PC-9 (cell line): ENCODE results near the gene KLRD1. TPM values are rescaled to one million over a fixed set of nuclear protein-coding genes. Genes with fewer than 3 reads are reported as not detected.

ENCODE experiments used
- BruUV-seq: library from RNA; stranded (reverse); fragments of 400-500 nt; replicated peaks from 2 replicates; lab custom pipeline; 2021; lab: Mats Ljungman, UMichigan
- CTCF ChIA-PET: fragments of 300-600 bp; sonication (Branson Sonifier 250); formaldehyde crosslinking; loops from one replicate; lab custom pipeline; 2022; ENCODE audit warnings: antibody characterized with exemption; lab: Charles Lee
- POLR2A ChIA-PET: fragments of 300-600 bp; sonication (Branson Sonifier 250); formaldehyde crosslinking; loops from one replicate; lab custom pipeline; 2022; ENCODE audit warnings: antibody characterized with exemption; ENCODE audit not compliant: unreplicated experiment; lab: Charles Lee
- DNase-seq, 2 experiments: peaks; one replicate each; pipeline versions ENCODE4 v3.0.0 to v3.0.0-alpha.2; 2015 to 2022; ENCODE audit warnings: mixed read lengths in 1 of 2
- H2AFZ ChIP-seq: fragments of 200-600 bp; sonication (generic); 2 replicates; pipeline ENCODE4 v1.8.1; 2017; ENCODE audit warnings: antibody characterized with exemption
- H3F3A ChIP-seq: fragments of 200-600 bp; sonication (generic); 2 replicates; pipeline ENCODE4 v1.8.1; 2017; ENCODE audit warnings: antibody characterized with exemption, mild to moderate bottlenecking, low read depth; ENCODE audit not compliant: insufficient read depth
- H3K27ac ChIP-seq: fragments of 200-600 bp; sonication (generic); 2 replicates; pipeline ENCODE4 v1.6.1; 2016; ENCODE audit warnings: mixed run types
- H3K27me3 ChIP-seq: fragments of 200-600 bp; sonication (generic); 2 replicates; pipeline ENCODE4 v1.6.1; 2016; ENCODE audit warnings: low read depth, mixed run types; ENCODE audit not compliant: insufficient read depth
- H3K36me3 ChIP-seq: fragments of 200-600 bp; sonication (generic); 2 replicates; pipeline ENCODE4 v1.6.1; 2016; ENCODE audit warnings: low read depth, mixed run types
- H3K4me1 ChIP-seq: fragments of 200-600 bp; sonication (generic); replicated peaks from 2 replicates; pipeline ENCODE4 v1.6.1; 2016; ENCODE audit warnings: mixed run types; ENCODE audit not compliant: insufficient read depth
- H3K4me2 ChIP-seq: fragments of 200-600 bp; sonication (generic); 2 replicates; pipeline ENCODE4 v1.6.1; 2017; ENCODE audit warnings: mixed run types
- H3K4me3 ChIP-seq: fragments of 200-600 bp; sonication (generic); 2 replicates; pipeline ENCODE4 v1.6.1; 2016; ENCODE audit warnings: mixed run types
- H3K79me2 ChIP-seq: fragments of 200-600 bp; sonication (generic); 2 replicates; pipeline ENCODE4 v1.6.1; 2017; ENCODE audit warnings: low read depth, mixed run types
- H3K9me2 ChIP-seq: fragments of 200-600 bp; sonication (generic); 2 replicates; pipeline ENCODE4 v1.8.1; 2017; ENCODE audit warnings: mild to moderate bottlenecking; ENCODE audit not compliant: insufficient read depth
- H3K9me3 ChIP-seq: fragments of 200-600 bp; sonication (generic); 2 replicates; pipeline ENCODE4 v1.8.1; 2016; ENCODE audit warnings: low read depth; ENCODE audit not compliant: insufficient read depth
- H4K20me1 ChIP-seq: fragments of 200-600 bp; sonication (generic); 2 replicates; pipeline ENCODE4 v1.8.1; 2017; ENCODE audit not compliant: insufficient read depth
- EZH2 ChIP-seq: fragments of 200-600 bp; sonication (generic); IDR thresholded peaks from 2 replicates; pipeline ENCODE4 v1.8.0; 2017; ENCODE audit warnings: antibody characterized with exemption, low read depth
- intact Hi-C: fragments of 100-400 bp; cut with micrococcal nuclease; formaldehyde crosslinking; loops from one replicate; pipeline ENCODE4 v1.10.0; 2022; ENCODE audit not compliant: unreplicated experiment
- total RNA-seq: library from RNA; stranded (reverse); gene quantifications from 2 replicates; pipeline ENCODE4 v1.2.3, GENCODE V29; 2021
- TF ChIP-seq, protein P1 (sequence below): fragments of 200-600 bp; sonication (generic); conservative IDR thresholded peaks from 2 replicates; pipeline ENCODE4 v1.6.1; 2017; ENCODE audit warnings: mixed run types, antibody characterized with exemption, mild to moderate bottlenecking, moderate library complexity

KLRD1 gene
- total RNA-seq, 1 experiment from 2014 or later = 0.68 TPM

DNA sequence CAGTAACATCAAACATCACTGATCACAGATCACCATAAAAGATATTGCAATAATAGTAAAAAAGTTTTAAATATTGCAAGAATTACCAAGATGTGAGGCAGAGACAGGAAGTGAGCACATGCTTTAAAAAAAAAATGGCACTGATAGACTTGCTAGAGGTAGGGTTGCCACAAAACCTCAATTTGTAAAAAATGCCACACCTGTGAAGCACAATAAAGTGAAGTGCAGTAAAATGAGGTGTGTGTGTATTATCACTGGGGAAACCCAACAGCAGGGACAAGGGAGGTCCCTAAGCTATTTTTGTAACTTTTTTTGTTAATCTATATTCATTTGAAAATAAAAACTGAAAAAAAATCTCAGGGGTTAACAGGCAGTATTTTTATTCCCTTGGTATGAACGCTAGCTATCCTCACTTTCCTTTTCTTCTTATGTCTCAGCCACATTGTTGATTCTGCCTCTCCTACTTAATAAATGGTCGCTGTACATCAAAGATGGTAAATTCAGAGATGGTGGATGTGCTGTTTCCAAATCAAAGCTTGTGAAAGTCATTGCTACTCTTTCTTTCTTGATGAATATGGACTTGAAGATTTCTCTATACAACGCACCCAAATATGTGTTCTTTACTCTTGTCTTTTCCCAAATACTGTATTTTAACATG lies 14.0 kb upstream of the KLRD1 start:
- no TSS peak for BruUV-seq

DNA sequence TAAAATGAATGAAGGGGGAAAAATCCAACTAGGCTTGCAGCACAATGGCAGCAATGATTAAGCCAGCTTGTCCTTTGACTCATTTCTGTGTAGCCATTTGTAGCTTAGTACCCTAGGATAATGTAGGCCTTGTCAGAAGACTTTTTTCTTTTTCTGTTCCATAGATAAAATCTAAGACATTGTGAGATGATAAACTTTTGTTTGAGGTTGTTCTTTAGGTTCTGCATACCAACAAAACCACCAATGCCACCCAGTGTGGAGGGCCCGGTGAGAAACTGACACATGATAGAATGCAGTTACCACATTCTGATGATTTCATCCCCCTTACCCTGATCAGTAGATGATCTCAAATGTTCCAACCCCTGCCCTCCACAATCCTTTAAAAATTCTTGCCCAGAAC lies 6.6 kb upstream of the KLRD1 start:
- Histone ChIP-seq H3K27me3 (no peaks in the 10 kb centered on the region), H3F3A (no peaks in the 10 kb centered on the region), H3K4me3 (no peak overlapping the region), H2AFZ (no peak overlapping the region), H3K36me3 (no peaks in the 10 kb centered on the region), H3K9me2 (no peaks in the 10 kb centered on the region), H3K27ac (no peak overlapping the region), H4K20me1 (no peaks in the 10 kb centered on the region), H3K4me1 (no peaks in the 10 kb centered on the region), H3K4me2 (no peak overlapping the region), H3K9me3 (no peaks in the 10 kb centered on the region; the same call in 1 of the 2 replicates), H3K79me2 (no peaks in the 10 kb centered on the region)
- peak; percentile 35 to 51 for DNase-seq
- POLR2A ChIA-PET = interaction anchor here (0.5 to 0.7 kb wide), 3 partner anchors 37 to 244 kb away, joined by 3 to 4 read pairs (median 4); no protein-coding TSS in a partner anchor
- intact Hi-C loops = no loop called here
- BruUV-seq = no TSS peak
- TF ChIP-seq, protein P1, sequence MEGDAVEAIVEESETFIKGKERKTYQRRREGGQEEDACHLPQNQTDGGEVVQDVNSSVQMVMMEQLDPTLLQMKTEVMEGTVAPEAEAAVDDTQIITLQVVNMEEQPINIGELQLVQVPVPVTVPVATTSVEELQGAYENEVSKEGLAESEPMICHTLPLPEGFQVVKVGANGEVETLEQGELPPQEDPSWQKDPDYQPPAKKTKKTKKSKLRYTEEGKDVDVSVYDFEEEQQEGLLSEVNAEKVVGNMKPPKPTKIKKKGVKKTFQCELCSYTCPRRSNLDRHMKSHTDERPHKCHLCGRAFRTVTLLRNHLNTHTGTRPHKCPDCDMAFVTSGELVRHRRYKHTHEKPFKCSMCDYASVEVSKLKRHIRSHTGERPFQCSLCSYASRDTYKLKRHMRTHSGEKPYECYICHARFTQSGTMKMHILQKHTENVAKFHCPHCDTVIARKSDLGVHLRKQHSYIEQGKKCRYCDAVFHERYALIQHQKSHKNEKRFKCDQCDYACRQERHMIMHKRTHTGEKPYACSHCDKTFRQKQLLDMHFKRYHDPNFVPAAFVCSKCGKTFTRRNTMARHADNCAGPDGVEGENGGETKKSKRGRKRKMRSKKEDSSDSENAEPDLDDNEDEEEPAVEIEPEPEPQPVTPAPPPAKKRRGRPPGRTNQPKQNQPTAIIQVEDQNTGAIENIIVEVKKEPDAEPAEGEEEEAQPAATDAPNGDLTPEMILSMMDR = no peak
- TF ChIP-seq EZH2 = no peak
- CTCF ChIA-PET = no interaction called here

More for the DNA sequence above, 14.0 kb upstream of the KLRD1 start:
- H3F3A ChIP-seq = no peaks in the 10 kb centered on the region
- no peak for TF ChIP-seq EZH2
- TF ChIP-seq, protein P1 = no peak
- intact Hi-C loops = no loop called here
- no peaks in the 10 kb centered on the region for H3K79me2 ChIP-seq
- no peaks in the 10 kb centered on the region for H3K36me3 ChIP-seq
- H3K27me3 ChIP-seq = no peaks in the 10 kb centered on the region
- H3K9me2 ChIP-seq = no peaks in the 10 kb centered on the region
- no peaks in the 10 kb centered on the region; the same call in 1 of the 2 replicates for H3K9me3 ChIP-seq
- ChIA-PET POLR2A (no interaction called here), CTCF (no interaction called here)
- H3K4me1 ChIP-seq = no peaks in the 10 kb centered on the region
- no peak overlapping the region for H3K4me2 ChIP-seq
- H3K4me3 ChIP-seq = no peak overlapping the region
- H4K20me1 ChIP-seq = no peaks in the 10 kb centered on the region
- H2AFZ ChIP-seq = no peak overlapping the region; the same call in 1 of the 2 replicates
- no peak for DNase-seq
- no peak overlapping the region for H3K27ac ChIP-seq

DNA sequence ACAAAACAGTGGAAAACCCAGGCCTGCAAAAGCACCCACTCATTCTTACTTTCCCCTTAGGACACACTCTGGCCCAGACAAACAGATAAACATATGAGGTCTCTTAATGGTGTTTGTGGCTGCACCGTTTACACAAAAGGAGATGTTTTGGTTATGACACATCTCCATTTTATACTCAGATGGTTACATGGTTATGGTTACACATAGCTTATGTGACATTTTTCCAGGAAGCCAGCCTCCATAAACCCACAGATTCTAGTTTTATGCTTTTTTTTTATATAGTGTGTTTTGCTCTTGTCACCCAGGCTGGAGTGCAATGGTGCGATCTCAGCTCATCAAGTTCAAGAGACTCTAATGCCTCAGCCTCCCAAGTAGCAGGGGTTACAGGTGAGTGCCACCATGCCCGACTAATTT lies 3.5 kb upstream of the KLRD1 start:
- Histone ChIP-seq H3K27ac (no peak overlapping the region), H2AFZ (no peak overlapping the region), H3K27me3 (no peaks in the 10 kb centered on the region), H3K4me3 (no peak overlapping the region), H4K20me1 (no peaks in the 10 kb centered on the region), H3K36me3 (no peaks in the 10 kb centered on the region), H3K4me2 (no peak overlapping the region), H3K4me1 (no peaks in the 10 kb centered on the region), H3K9me2 (no peaks in the 10 kb centered on the region), H3F3A (no peaks in the 10 kb centered on the region), H3K9me3 (no peaks in the 10 kb centered on the region; the same call in 1 of the 2 replicates), H3K79me2 (no peaks in the 10 kb centered on the region)
- ChIA-PET POLR2A (no interaction called here), CTCF (no interaction called here)
- intact Hi-C loops = no loop called here
- TF ChIP-seq, protein P1 = no peak
- TF ChIP-seq EZH2 = no peak
- DNase-seq = peak in 1 of 2 experiments; percentile 49
- no TSS peak for BruUV-seq
